ENCODE data around the gene FXYD5. TPM values are rescaled to one million over a fixed set of nuclear protein-coding genes. Genes with fewer than 3 reads are reported as not detected.
A peak's percentile ranks its signal among the peaks of the same experiment; 100 is the strongest.

FXYD5 gene
- total and polyA plus RNA-seq, 8 donors: 10.3 to 118 (median 43.8) TPM

DNA sequence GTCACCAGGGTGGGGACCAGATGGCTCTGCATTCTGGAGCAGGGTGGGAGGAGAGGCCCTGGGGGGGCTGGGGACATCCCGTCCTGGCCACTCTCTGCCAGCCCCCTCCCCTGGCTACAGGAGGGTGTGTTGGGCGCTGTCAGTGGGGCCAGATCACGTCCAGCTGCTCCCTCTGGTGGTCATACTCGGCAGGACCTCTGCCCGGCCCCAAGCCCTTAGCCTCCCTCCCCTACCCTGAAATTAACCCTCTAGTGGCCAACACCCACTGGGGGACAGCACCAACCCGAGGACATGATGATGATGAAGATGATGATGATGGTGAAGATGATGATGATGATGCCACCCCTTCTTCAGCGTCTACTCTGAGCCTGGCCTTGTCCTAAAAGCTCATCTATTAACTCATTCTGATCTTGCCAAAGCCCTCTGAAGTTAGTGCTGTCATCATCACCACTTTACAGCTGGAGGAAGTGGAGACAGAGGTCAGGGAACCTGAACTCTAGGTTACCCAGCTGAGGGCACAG, 19.1 kb upstream of the FXYD5 start:
- intact Hi-C loops (cut with DNase I; ENCODE audit: low total_unique reads): no loop called here
- H3K36me3 ChIP-seq: no peaks in the 10 kb centered on the region
- H3K4me1 ChIP-seq: peaks cover 11 to 46% (median 44%) of the 10 kb centered on the region in 4 donors
- peak overlapping the region in 3 of 4 donors; percentile 20 to 32 (median 27) for H3K4me3 ChIP-seq
- 0% methylated on average over 4 to 7 of the region's 7 CpGs for WGBS, 5 donors
- H3K27me3 ChIP-seq: peaks cover 0 to 11% (median 0%) of the 10 kb centered on the region in 3 donors
- peak overlapping the region in 4 of 5 donors; percentile 47 to 73 (median 54) for H3K27ac ChIP-seq
- TF ChIP-seq POLR2AphosphoS5 (IDR thresholded peaks at IDR 0.05) (peak in 2 of 3 donors; percentile 33 to 41), POLR2A (IDR thresholded peaks at IDR 0.05) (no peak)
- TF ChIP-seq, protein P1, sequence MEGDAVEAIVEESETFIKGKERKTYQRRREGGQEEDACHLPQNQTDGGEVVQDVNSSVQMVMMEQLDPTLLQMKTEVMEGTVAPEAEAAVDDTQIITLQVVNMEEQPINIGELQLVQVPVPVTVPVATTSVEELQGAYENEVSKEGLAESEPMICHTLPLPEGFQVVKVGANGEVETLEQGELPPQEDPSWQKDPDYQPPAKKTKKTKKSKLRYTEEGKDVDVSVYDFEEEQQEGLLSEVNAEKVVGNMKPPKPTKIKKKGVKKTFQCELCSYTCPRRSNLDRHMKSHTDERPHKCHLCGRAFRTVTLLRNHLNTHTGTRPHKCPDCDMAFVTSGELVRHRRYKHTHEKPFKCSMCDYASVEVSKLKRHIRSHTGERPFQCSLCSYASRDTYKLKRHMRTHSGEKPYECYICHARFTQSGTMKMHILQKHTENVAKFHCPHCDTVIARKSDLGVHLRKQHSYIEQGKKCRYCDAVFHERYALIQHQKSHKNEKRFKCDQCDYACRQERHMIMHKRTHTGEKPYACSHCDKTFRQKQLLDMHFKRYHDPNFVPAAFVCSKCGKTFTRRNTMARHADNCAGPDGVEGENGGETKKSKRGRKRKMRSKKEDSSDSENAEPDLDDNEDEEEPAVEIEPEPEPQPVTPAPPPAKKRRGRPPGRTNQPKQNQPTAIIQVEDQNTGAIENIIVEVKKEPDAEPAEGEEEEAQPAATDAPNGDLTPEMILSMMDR (IDR thresholded peaks at IDR 0.05): peak in 5 of 7 experiments; percentile 85 to 95 (median 91)
- DNase-seq: peak; percentile 82 to 96
- H3K9me3 ChIP-seq: no peaks in the 10 kb centered on the region

DNA sequence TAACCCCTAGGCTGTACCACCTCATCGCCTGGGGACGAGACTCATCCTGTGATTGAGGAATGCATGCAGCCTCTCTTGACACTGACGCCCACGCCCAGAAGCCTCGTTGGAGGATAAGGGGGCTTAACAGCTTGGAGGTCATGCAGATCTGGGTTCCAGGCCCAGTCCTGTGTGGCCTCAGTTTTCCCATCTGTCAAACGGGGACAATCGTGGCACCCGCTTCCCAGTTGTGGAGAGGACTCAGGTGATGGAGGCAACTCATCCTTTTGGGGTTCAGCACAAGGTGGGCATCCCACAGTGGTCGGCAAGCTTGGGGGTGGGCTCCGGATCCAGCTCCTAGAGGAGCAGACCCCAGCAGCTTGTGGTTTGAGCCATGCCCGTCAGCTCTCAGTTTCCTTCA, 18.3 kb upstream of the FXYD5 start:
- H3K36me3 ChIP-seq: no peaks in the 10 kb centered on the region
- peaks cover 0 to 16% (median 0%) of the 10 kb centered on the region in 3 donors for H3K27me3 ChIP-seq
- peak overlapping the region in 1 of 5 donors; percentile 85 for H3K27ac ChIP-seq
- peaks cover 11 to 52% (median 50%) of the 10 kb centered on the region in 4 donors for H3K4me1 ChIP-seq
- H3K9me3 ChIP-seq: no peaks in the 10 kb centered on the region
- DNase-seq: no peak
- H3K4me3 ChIP-seq: no peak overlapping the region
- intact Hi-C loops (cut with DNase I; ENCODE audit: low total_unique reads): no loop called here
- 75 to 84% (median 79%) methylated on average over 10 to 11 of the region's 11 CpGs for WGBS, 5 donors
- TF ChIP-seq EP300 (IDR thresholded peaks at IDR 0.05) (no peak), POLR2AphosphoS5 (IDR thresholded peaks at IDR 0.05) (no peak), POLR2A (IDR thresholded peaks at IDR 0.05) (no peak)
- TF ChIP-seq, protein P1 (IDR thresholded peaks at IDR 0.05): no peak

DNA sequence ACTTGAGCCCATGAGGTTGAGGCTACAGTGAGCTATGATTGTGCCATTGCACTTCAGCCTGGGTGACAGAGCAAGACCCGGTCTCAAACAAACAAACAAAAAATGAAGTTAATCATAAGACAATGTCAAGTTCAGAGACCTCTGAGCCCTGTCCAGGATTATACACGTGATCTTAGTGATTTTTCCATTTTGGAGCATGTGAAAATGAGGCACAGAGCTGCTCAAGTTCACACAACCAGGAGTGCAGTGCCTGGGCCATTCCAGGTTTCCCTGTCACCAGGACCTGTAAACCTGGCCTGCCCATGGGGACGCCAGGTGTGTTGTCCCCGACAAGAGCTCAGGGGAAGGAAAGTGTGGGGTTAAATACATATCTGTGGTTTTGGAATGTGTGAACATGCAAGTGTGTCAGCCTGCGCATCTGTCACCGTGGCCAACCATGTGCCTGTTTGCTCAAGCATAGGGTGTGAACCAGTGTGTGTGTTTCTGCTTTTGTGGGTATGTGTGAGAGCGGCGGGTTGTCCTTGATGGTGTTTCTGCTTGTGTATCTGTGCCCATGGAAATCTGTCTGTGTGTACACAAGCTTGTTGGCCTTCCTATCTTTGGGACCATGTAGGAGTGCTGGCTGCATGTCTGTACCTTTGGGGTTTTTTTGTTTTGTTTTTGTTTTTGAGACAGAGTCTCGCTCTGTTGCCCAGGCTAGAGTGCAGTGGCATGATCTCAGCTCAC, 17.4 kb upstream of the FXYD5 start:
- H3K27me3 ChIP-seq: peaks cover 0 to 24% (median 2%) of the 10 kb centered on the region in 3 donors
- H3K36me3 ChIP-seq: no peaks in the 10 kb centered on the region
- peak overlapping the region in 3 of 5 donors; percentile 5 to 85 (median 56) for H3K27ac ChIP-seq
- H3K4me3 ChIP-seq: no peak overlapping the region
- TF ChIP-seq POLR2A (IDR thresholded peaks at IDR 0.05) (no peak), POLR2AphosphoS5 (IDR thresholded peaks at IDR 0.05) (no peak), EP300 (IDR thresholded peaks at IDR 0.05) (no peak)
- TF ChIP-seq, protein P1 (IDR thresholded peaks at IDR 0.05): no peak
- peak in 1 of 2 donors; percentile 75 for DNase-seq
- H3K4me1 ChIP-seq: peaks cover 19 to 62% (median 59%) of the 10 kb centered on the region in 4 donors
- H3K9me3 ChIP-seq: no peaks in the 10 kb centered on the region
- intact Hi-C loops (cut with DNase I; ENCODE audit: low total_unique reads): no loop called here
- WGBS, 5 donors: 25 to 48% (median 34%) methylated on average over 9 of the region's 9 CpGs

DNA sequence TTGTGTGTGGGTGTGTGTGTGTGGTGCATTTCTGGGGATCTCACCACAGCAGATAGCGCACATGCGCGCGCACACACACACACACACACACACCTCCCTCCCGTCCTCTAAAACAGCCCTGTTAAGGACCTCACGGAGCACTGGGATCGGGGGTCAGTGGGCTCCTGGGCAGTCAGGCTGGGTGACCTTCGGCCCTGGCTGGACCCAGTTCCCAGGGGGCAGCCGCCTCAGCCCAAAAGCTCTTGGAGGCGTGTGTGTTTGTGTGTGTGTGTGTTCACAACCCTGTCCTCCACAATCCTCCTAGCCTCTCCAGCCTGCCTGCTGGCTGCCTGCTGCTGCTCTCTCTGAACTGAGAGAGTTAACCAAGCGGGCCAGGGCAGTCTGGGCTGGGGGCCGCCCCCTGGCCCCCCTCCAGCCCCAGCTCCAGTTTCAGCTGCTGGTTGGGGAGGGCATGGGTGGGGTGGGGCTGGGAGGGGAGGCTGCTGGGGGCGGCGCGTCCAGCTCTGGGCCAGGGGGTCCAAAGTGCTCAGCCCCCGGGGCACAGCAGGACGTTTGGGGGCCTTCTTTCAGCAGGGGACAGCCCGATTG, 16.1 kb upstream of the FXYD5 start, which contains the start of gene FXYD1:
Gene FXYD1 (plus strand): TSS at position 520 of the 588 bp plus-strand sequence. CDS start 1,256 bp downstream, outside the sequence.
- no peaks in the 10 kb centered on the region for H3K36me3 ChIP-seq
- H3K9me3 ChIP-seq: no peaks in the 10 kb centered on the region
- peak within 1 kb of the TSS; percentile 42 to 86 (median 84) for H3K27ac ChIP-seq
- peaks cover 0 to 37% (median 14%) of the 10 kb centered on the region in 3 donors for H3K27me3 ChIP-seq
- no peak for TF ChIP-seq EP300 (IDR thresholded peaks at IDR 0.05)
- no peak for TF ChIP-seq POLR2AphosphoS5 (IDR thresholded peaks at IDR 0.05)
- no peak for TF ChIP-seq POLR2A (IDR thresholded peaks at IDR 0.05)
- TF ChIP-seq, protein P1 (IDR thresholded peaks at IDR 0.05): no peak
- peak within 1 kb of the TSS; percentile 30 to 38 (median 34) for H3K4me3 ChIP-seq
- WGBS, 5 donors: 61 to 78% (median 71%) methylated on average over 11 to 18 of the region's 18 CpGs
- H3K4me1 ChIP-seq: peaks cover 31 to 74% (median 72%) of the 10 kb centered on the region in 4 donors
- DNase-seq: peak in 1 of 2 donors; percentile 88
- intact Hi-C loops (cut with DNase I; ENCODE audit: low total_unique reads): no loop called here

Measured in stomach (tissue), 9 donors.